SHP77 treated with DMSO at 0.1 percent for 48 hours (cell line): ENCODE data around the gene PCBP3.

Experiments
- DNase-seq: peaks from one replicate; lab custom pipeline; 2025; lab: John Stamatoyannopoulos, UW

Gene PCBP3

GRCh38 chr21:45861156-45861870 is 217.8 kb downstream of the PCBP3 start:
- no peak for DNase-seq

DNA sequence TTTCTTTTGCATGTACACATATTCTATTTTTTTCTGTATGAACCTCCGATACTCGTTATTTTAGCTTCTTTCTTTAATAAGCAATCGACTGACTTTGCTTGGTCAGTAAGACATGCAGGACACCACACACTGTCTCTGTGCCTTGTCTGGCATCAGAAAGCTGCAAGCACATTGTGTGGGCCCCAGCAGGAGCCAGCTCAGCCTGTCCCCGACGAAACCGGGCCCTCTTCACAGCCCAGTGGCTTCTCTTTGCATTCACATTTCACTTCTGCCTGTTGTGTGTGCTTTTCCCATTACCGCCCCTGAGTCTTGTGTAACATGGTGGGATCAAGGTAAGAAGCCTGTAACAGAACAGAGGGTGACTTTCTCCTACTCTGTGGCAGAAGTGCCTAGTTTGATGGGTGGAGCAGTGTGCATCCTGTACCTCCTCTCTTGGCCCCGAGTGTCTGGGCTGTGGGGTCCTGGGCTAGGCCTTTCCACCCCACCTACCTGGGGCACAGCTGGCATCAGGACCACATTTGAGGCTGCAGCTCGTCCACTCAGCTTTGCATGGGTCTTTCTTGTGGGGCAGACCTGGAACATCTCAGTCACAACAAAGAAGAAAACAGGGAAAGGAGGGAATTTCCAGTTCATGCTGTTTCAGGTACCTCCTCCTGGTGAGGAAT is 219.2 kb downstream of the PCBP3 start:
- DNase-seq: no peak

DNA sequence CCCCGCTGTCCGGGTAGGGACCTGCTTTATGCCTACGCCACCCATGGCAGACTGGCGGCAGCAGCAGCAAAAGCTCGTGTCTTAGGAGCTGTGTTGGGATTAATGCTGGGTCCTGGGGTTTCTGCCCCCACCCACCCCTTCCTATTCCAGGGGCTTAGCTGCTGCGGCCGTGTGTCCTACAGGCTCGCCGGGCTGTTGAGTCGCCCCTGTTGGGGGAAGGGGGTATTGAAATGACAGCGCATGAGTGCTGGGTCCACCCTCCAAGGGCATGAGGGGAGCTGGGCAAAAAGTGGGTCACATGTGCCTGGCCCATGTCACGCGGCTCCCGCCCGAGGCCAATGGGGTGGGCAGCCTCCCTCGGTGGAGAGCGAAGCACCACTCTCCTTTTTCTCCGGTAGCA is 219.7 kb downstream of the PCBP3 start:
- DNase-seq: no peak

GRCh38 chr21:45863751-45864150 is 220.2 kb downstream of the PCBP3 start:
- DNase-seq: no peak

- no peak for DNase-seq
Measured at GRCh38 chr21:45864436-45864835, 220.9 kb downstream of the PCBP3 start.

GRCh38 chr21:45865106-45865835 is 221.7 kb downstream of the PCBP3 start:
- no peak for DNase-seq

DNA sequence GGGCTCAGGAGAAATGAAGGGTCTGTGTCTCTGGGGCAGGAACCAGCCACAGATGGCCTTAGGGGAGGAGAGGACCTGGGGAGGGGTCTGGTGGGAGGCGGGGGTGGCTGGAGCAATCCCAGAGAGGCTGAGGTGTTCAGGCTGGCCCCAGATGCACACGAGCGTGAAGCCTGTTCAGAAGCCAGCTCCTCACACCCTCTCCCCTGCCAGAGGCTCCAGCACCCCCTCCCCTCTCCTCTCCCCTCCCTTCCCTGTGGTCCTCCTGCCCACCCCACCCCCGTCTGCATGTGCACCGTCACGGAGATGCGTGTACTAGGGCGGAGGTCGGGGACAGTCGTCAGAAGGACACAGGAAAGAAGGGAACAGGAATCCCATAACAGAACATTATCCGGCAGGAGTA is 223.0 kb downstream of the PCBP3 start:
- no peak for DNase-seq

DNA sequence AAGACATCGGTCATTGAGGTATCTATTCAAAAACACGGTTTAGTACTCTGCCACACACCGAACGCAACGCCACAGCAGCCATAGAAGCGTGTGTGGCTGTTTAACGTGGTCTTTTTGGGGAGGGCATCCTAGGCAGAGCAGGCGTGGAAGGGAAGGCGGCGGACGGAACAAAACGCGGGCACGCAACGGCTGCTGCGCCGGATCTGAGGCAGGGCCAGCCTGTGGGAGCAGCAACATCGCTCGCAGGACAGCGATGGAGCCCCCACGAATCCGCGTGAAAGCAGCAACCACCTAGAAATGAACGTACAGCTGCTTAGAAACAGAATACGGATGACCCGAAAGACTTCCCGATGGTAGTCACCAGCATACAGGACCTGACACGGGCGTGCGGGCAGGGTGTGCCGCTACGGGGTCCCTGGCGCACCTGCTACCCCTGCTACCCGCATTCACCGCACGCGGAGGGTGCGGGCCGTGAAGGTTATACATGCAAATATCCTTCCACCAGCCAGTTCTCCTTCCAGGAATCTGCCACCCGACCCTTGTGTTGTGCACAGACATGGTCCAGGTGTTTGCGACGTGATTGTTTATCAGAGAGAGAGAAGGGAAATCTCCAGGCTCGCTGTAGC is 223.6 kb downstream of the PCBP3 start:
- no peak for DNase-seq

- DNase-seq: no peak
Measured at GRCh38 chr21:45867671-45868081, 224.2 kb downstream of the PCBP3 start.

- DNase-seq: no peak
Measured at GRCh38 chr21:45868086-45868485, 224.6 kb downstream of the PCBP3 start.

DNA sequence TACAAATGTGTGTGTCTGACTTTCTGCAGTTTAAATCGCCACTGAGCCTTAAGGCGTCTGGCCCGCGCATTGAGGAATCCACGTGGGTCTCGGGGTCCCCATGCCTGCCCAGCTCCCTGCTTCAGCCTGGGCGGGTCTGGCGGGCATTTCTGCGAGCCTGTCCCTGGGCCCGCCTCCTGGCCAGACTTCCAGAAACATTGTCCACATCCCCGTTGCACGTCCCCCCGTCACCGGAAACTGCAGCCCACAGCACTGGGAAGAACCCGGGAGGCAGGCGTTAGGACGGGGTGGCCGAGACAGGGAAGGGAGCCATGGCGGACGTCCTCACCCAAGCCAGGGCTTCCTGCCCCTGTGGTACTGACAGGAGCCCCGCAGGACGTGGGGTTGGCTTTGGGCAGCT is 225.0 kb downstream of the PCBP3 start:
- DNase-seq: no peak

DNA sequence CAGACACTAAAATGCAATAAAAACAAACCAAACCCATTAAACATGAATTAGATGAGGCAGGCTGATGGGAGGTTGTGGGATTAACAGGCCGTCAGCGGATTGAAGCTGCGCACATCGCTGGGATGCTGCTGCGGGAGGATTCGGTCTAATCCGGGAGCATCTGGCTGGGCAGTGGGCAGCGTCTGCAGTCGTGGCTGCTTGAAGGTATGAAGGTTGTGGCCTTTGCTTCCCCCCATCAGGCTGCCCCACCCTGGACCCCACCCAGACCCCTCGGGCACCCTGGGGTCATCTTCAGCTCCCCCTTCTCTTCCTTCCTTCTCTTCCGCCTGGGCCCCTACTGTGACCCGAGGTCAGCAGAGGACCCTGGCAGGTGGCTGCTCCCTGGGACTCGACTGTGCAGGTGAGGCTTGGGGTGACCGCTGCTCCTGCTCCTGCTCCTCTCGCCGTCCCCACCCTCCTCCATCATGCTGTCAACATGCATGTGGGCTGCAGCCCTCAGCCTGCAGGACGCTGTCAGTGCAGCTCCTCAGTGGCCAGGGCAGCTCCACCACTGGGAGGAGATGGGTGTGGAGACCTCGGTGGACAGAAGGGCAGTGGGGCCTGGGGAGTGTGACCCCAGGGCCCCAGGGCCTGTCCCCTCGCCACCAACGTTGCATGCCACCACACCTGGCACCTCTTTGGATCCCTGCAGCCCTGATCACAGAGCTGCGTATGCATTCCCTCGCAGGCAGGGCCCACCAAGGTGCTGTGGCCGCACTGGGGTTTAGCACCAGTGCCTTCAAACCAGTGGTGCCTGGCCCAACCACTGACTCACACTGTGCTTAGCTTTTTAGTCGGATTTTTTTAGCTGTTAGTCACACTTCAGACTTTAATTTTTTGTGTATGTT is 225.8 kb downstream of the PCBP3 start:
- DNase-seq: no peak

DNA sequence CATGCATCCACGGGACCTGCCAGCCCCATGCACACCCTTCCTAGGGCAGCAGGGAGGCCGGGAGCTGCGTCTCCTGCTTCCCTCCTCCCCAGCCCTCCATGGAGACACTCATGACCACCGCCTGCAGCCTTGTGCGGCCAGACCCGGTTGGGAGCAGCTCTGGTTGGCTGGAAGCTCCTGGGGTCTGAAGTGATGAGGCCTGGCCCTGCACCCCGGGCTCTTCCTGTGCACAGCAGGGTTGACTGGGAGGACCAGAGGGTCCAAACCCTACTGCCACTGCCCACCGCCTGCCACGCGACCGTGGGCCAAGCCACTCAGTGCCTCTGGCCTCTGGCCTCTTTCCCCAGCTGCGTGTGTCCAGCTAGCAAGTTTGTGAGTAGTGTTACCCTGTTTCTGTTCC is 226.9 kb downstream of the PCBP3 start:
- DNase-seq: no peak

DNA sequence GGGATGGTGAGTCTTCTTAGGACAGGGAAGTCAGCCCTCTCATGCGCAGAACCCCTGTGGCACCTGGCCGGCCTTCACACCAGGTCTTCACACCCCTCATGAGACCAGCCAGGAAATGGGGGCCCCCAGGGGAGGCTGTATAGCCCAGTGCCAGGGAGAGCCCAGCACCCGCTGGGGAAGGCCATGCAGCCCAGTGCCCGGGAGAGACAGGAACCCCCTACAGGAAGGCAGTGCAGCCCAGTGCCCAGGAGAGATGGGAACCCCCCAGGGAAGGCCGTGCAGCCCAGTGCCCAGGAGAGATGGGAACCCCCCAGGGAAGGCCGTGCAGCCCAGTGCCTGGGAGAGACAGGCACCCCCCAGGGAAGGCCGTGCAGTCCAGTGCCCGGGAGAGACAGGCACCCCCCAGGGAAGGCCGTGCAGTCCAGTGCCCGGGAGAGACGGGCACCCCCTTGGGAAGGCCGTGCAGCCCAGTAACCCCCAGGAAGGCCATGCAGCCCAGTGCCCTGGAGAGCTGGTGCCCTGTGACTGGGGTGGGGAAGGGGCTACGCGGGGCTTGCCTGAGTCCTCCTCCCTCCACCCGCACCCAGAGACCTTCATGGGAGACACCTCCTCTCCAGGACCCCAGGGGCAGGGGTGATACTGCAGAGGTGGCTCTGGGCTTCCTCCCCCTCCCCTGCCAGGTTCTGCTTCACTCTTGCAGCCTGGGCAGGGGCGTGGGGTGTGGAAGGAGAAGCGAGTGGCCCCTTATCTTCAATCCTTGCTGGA is 227.5 kb downstream of the PCBP3 start:
- DNase-seq: no peak

DNA sequence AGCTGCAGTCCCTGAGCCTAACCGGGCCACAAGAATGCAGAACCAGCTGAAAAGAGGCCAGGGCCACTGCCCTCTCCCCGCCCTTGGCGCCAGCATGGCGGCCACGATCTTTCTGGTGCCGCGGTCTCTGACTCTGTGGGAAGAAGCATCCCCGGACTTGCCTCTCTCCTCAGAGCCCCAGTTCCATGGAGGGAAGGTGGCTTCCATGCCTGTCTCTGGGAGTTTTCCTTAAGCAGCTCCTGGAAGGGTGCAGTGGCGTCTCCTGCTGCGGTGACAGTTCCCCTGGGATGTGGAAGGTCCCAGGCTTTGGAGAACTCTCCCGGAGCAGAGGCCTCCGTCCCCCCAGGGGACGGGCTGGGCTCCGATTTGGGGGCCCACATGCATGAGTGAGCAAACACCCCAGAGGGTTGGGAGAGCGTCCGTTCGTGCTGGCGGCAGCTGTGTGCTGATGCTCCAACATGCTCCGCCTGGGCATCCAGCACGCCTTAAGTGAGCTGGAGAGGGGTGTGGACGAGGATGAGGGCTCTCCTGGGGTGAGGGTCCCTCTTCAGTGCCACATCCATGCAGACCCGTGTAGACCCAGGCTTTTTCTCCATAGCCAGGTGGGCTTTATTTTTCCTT is 228.2 kb downstream of the PCBP3 start:
- DNase-seq: no peak

DNA sequence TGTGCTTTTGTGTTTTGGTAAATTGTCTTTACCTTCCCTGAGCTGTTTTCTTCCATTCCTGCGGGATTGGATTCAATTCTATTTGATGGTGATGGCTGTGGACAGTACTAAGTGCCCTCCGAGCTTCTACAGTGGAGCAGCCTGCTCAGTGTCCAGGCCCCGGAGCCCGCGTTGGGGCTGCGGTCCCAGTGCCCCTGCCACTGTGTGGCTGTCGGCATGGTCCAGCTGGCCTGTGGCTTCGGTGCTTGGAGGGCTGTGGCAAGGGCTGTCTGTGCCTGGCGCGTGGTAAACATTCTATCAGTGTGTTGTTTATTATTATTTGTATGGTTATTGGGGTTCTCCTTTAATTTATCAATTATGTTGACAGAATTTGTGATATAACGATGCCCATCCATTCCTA is 228.9 kb downstream of the PCBP3 start:
- no peak for DNase-seq

- no peak for DNase-seq
Measured at GRCh38 chr21:45872902-45873301, 229.4 kb downstream of the PCBP3 start.

- no peak for DNase-seq
Measured at GRCh38 chr21:45873418-45873817, 229.9 kb downstream of the PCBP3 start.

GRCh38 chr21:45873866-45874265 is 230.3 kb downstream of the PCBP3 start:
- no peak for DNase-seq

- no peak for DNase-seq
Measured at GRCh38 chr21:45874716-45875415, 231.3 kb downstream of the PCBP3 start.
